Kidney (tissue), 14 donors: ENCODE results near the gene KLHL30. TPM values are rescaled to one million over a fixed set of nuclear protein-coding genes. Genes with fewer than 3 reads are reported as not detected.

ENCODE experiments used
- DNase-seq, 5 donors: peaks; one replicate each; pipeline ENCODE4 v3.0.0-alpha.2; 2013 to 2020
- FAIRE-seq: peaks from 2 replicates; lab custom pipeline; 2012; peaks lifted over from hg19 to GRCh38; lab: Jason Lieb, UNC
- H3K27ac ChIP-seq, 2 donors: one replicate each; pipeline ENCODE4 v1.7.0; 2013; ENCODE audit warnings: low read depth in 2 of 2, low read length in 2 of 2, inconsistent platforms in 1 of 2
- H3K27me3 ChIP-seq: one replicate; pipeline ENCODE4 v1.7.1; 2013; ENCODE audit warnings: low read length, inconsistent platforms; ENCODE audit not compliant: control insufficient read depth, insufficient read depth
- H3K36me3 ChIP-seq, 3 donors: one replicate each; pipeline versions ENCODE4 v1.7.0 to v1.7.1; 2013; ENCODE audit warnings: low read length in 3 of 3, control low read depth in 1 of 3, inconsistent platforms in 1 of 3; ENCODE audit not compliant: insufficient read depth in 3 of 3, control insufficient read depth in 2 of 3
- H3K4me1 ChIP-seq, 3 donors: one replicate each; pipeline versions ENCODE4 v1.7.0 to v1.7.1; 2013; ENCODE audit warnings: low read length in 3 of 3, inconsistent platforms in 1 of 3, low read depth in 1 of 3; ENCODE audit not compliant: control insufficient read depth in 2 of 3, insufficient read depth in 2 of 3
- H3K4me3 ChIP-seq, 3 donors: one replicate each; pipeline versions ENCODE4 v1.7.0 to v1.8.1; 2013; ENCODE audit warnings: low read length in 3 of 3, control low read depth in 1 of 3, inconsistent platforms in 1 of 3
- H3K9ac ChIP-seq, 3 donors: one replicate each; pipeline versions ENCODE4 v1.7.0 to v1.7.1; 2013; ENCODE audit warnings: low read length in 3 of 3, control low read depth in 1 of 3, inconsistent platforms in 1 of 3
- H3K9me3 ChIP-seq, 3 donors: one replicate each; pipeline versions ENCODE4 v1.7.0 to v1.7.1; 2013; ENCODE audit warnings: low read length in 3 of 3, control low read depth in 1 of 3, inconsistent platforms in 1 of 3; ENCODE audit not compliant: control insufficient read depth in 2 of 3, insufficient read depth in 1 of 3
- intact Hi-C: fragments of 100-400 bp; cut with DNase I; formaldehyde crosslinking; loops from one replicate; pipeline ENCODE4 v1.11.1; 2022
- polyA plus RNA-seq: library from polyadenylated mRNA; stranded (reverse); fragments of 350-450 nt; fragmentation: Illumina TruSeq; extraction: RNeasy Lipid Tissue Mini Kit (QIAGEN cat#74804); gene quantifications from one replicate; pipeline ENCODE4 v1.2.3, GENCODE V29; 2014; ENCODE audit warnings: low read depth, low replicate concordance; ENCODE audit not compliant: insufficient read depth
- total RNA-seq: library from RNA; stranded (reverse); fragmentation: NEBNext Ultra II Directional; extraction: Animal tissue kit (Norgen Biotek cat#: 25700); gene quantifications from one replicate; pipeline ENCODE4 v1.2.1, GENCODE V29; 2021
- TF ChIP-seq, protein P1 (sequence below): IDR thresholded peaks from 3 replicates; pipeline ENCODE4 v1.5.1; 2012; ENCODE audit warnings: mild to moderate bottlenecking, moderate library complexity, borderline replicate concordance; ENCODE audit not compliant: insufficient read depth; ENCODE audit errors: extremely low read depth
- donor health status: control.
- donor health status: control.
- donor health status: control.
- donor health status: control.
- donor health status: control.
- donor health status: DM: yes; HTN: yes; CAD: no.
- donor health status: Normal renal cell carcinoma (clear cell type).

The KLHL30 gene
- total and polyA plus RNA-seq, 2 donors from 2014 or later: 0.24 to 5.7 TPM

- Histone ChIP-seq H3K36me3 (peaks cover 12 to 67% (median 52%) of the 10 kb centered on the region in 3 donors), H3K27me3 (no peaks in the 10 kb centered on the region), H3K9me3 (no peaks in the 10 kb centered on the region), H3K27ac (no peak overlapping the region), H3K9ac (no peak overlapping the region), H3K4me1 (no peaks in the 10 kb centered on the region), H3K4me3 (no peak overlapping the region)
- intact Hi-C loops: no loop called here
- FAIRE-seq: no peak
- DNase-seq: peak in 3 of 5 donors; percentile 46 to 51 (median 49)
- TF ChIP-seq, protein P1, sequence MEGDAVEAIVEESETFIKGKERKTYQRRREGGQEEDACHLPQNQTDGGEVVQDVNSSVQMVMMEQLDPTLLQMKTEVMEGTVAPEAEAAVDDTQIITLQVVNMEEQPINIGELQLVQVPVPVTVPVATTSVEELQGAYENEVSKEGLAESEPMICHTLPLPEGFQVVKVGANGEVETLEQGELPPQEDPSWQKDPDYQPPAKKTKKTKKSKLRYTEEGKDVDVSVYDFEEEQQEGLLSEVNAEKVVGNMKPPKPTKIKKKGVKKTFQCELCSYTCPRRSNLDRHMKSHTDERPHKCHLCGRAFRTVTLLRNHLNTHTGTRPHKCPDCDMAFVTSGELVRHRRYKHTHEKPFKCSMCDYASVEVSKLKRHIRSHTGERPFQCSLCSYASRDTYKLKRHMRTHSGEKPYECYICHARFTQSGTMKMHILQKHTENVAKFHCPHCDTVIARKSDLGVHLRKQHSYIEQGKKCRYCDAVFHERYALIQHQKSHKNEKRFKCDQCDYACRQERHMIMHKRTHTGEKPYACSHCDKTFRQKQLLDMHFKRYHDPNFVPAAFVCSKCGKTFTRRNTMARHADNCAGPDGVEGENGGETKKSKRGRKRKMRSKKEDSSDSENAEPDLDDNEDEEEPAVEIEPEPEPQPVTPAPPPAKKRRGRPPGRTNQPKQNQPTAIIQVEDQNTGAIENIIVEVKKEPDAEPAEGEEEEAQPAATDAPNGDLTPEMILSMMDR: no peak
Measured at GRCh38 chr2:238187618-238188548, 49.4 kb downstream of the KLHL30 start.

DNA sequence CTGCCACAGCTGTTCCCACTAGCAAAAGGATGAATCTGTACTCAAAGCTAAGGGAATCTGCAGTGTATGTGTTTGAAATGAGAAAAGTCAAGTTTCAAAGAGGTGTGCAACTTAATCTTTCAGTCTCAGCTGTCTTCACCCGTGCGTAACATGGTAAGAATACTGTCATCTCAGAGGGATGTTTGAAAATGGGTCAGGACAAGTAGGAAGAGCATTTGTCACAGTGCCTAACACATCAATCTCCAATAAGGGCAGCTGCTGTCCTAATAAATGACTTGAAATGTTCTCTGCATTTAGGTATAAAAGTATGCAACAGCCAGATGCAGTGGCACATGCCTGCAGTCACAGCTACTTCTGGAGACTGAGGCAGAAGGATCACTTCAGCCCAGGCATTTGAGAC, 52.0 kb downstream of the KLHL30 start:
- intact Hi-C loops: no loop called here
- Histone ChIP-seq H3K9me3 (no peaks in the 10 kb centered on the region), H3K4me1 (no peaks in the 10 kb centered on the region), H3K4me3 (no peak overlapping the region), H3K27ac (no peak overlapping the region), H3K36me3 (peaks cover 5 to 53% (median 39%) of the 10 kb centered on the region in 3 donors), H3K27me3 (no peaks in the 10 kb centered on the region), H3K9ac (no peak overlapping the region)
- no peak for DNase-seq
- no peak for FAIRE-seq
- TF ChIP-seq, protein P1: no peak

Other genes starting within 250 kb of the KLHL30 start
- gene UBE2F, start 171.7 kb upstream of the KLHL30 start, total RNA-seq: 34.5 TPM
- gene UBE2F, start 171.7 kb upstream of the KLHL30 start, polyA plus RNA-seq: 68.7 TPM
- gene SCLY, start 77.7 kb upstream of the KLHL30 start, total RNA-seq: 18.3 TPM
- gene SCLY, start 77.7 kb upstream of the KLHL30 start, polyA plus RNA-seq: 21.9 TPM
- gene ESPNL, start 38.3 kb upstream of the KLHL30 start, total RNA-seq: 2.7 TPM
- gene ESPNL, start 38.3 kb upstream of the KLHL30 start, polyA plus RNA-seq: 0.28 TPM
- gene ERFE, start 20.3 kb downstream of the KLHL30 start, total RNA-seq: 61.4 TPM
- 1.6 TPM for gene ERFE, start 20.3 kb downstream of the KLHL30 start, polyA plus RNA-seq
- 47.7 TPM for gene ILKAP, start 65.0 kb downstream of the KLHL30 start, total RNA-seq
- 38.4 TPM for gene ILKAP, start 65.0 kb downstream of the KLHL30 start, polyA plus RNA-seq
- 5.2 TPM for gene HES6, start 101.4 kb downstream of the KLHL30 start, total RNA-seq
- gene HES6, start 101.4 kb downstream of the KLHL30 start, polyA plus RNA-seq: 5.5 TPM
- gene PER2, start 149.9 kb downstream of the KLHL30 start, total RNA-seq: 28.4 TPM
- 1.8 TPM for gene PER2, start 149.9 kb downstream of the KLHL30 start, polyA plus RNA-seq
- gene TRAF3IP1, start 181.8 kb downstream of the KLHL30 start, total RNA-seq: 24.2 TPM
- gene TRAF3IP1, start 181.8 kb downstream of the KLHL30 start, polyA plus RNA-seq: 6.4 TPM